Pulmonary artery endothelial cell (primary cell): ENCODE results near the gene ABCB10. TPM values are rescaled to one million over a fixed set of nuclear protein-coding genes. Genes with fewer than 3 reads are reported as not detected.
"Not testable (repeated sequence)": the region's sequence is repeated elsewhere in the genome, so short reads cannot be mapped to it uniquely, and the experiment has no call there.

ENCODE experiments used
- DNase-seq: peaks from one replicate; pipeline ENCODE4 v3.0.0-alpha.2; 2011; ENCODE audit warnings: low read depth, low spot score
- total RNA-seq: library from RNA; depleted of rRNA; stranded (reverse); fragments of >200 nt; gene quantifications from 2 replicates; pipeline ENCODE4 v1.2.3, GENCODE V29; 2014

ABCB10 gene
- total RNA-seq, 1 donor from 2014 or later = 23.6 TPM

GRCh38 chr1:229475859-229476258 lies 82.6 kb downstream of the ABCB10 start:
- DNase-seq = not testable (repeated sequence)

- no peak for DNase-seq
These were observed 84.0 kb downstream of the ABCB10 start for GRCh38 chr1:229474509-229474908.

- DNase-seq = no peak
These were observed 87.3 kb downstream of the ABCB10 start for GRCh38 chr1:229471175-229471574.

GRCh38 chr1:229470406-229471043 lies 88.0 kb downstream of the ABCB10 start:
- DNase-seq = no peak

DNA sequence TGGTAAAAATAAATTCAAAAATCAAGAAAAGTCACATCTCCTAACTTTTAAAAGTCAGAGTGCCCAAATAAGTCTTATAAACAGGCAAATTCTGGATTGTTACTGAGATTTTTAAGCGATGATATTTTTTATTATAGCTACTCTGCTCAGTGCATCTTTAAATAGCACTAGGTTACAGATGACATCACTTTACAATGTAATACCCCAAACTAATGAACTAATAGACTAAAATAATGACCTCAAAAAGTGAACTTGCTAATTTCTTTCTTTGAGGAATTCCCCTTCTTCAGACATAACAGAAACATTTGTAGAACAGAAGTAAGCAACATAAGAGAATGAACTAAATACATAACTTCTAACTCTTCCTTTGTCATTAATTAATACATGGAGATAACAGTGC lies 91.6 kb downstream of the ABCB10 start:
- DNase-seq = no peak

Other genes starting within 250 kb of the ABCB10 start
- gene CCSAP, start 215.7 kb downstream of the ABCB10 start, total RNA-seq = 5.9 and 8.5 TPM in 2 replicates
- gene ACTA1, start 124.6 kb downstream of the ABCB10 start, total RNA-seq = not detected in 2 replicates
- gene NUP133, start 50.4 kb downstream of the ABCB10 start, total RNA-seq = 39.2 and 56.2 TPM in 2 replicates
- 26.4 and 26.5 TPM in 2 replicates for gene TAF5L, start 67.4 kb upstream of the ABCB10 start, total RNA-seq
- 16.6 and 21.8 TPM in 2 replicates for gene URB2, start 67.5 kb upstream of the ABCB10 start, total RNA-seq